HepG2 (cell line): Measurements from ENCODE around the gene BEX1. TPM values are rescaled to one million over a fixed set of nuclear protein-coding genes. Genes with fewer than 3 reads are reported as not detected.

Experiments
- ATAC-seq: fragments of 200-7000 bp; cut with Tn5 transposase; 3 replicates; pipeline ENCODE4 v1.9.1; 2020; ENCODE audit warnings: mild to moderate bottlenecking, moderate library complexity
- BruUV-seq: library from RNA; stranded (reverse); fragments of 400-500 nt; replicated peaks from 2 replicates; lab custom pipeline; 2021; lab: Mats Ljungman, UMichigan
- CTCF ChIA-PET: fragments of 300-600 bp; formaldehyde crosslinking; extraction: SDS; loops from one replicate; lab custom pipeline; 2021; ENCODE audit warnings: low total read pairs, inconsistent platforms, low intra/inter-chr PET ratio; lab: Yijun Ruan, JAX
- POLR2A ChIA-PET: fragments of 350-600 bp; sonication (Branson Sonifier 250); formaldehyde crosslinking; loops from one replicate; lab custom pipeline; 2020; ENCODE audit warnings: antibody characterized with exemption, inconsistent platforms; lab: Yijun Ruan, JAX
- DNase-seq: peaks from one replicate; pipeline ENCODE4 v3.0.0-alpha.2; 2015; ENCODE audit warnings: low spot score
- FAIRE-seq: peaks from 3 replicates; lab custom pipeline; 2011; peaks lifted over from hg19 to GRCh38; lab: Jason Lieb, UNC
- H2AFZ ChIP-seq: one replicate; pipeline ENCODE4 v1.6.1; 2011; ENCODE audit warnings: low read length, inconsistent platforms
- H3K27ac ChIP-seq: fragments of 300-600 bp; 3 replicates; pipeline ENCODE4 v1.8.0; 2011; ENCODE audit warnings: mixed run types, mild to moderate bottlenecking, mixed read lengths, low read length, inconsistent platforms; ENCODE audit not compliant: insufficient read depth; ENCODE audit errors: extremely low read length
- H3K27me3 ChIP-seq, 2 experiments: fragments of 200-600 bp in 1 of 2; 2 replicates in 1 of 2; 3 replicates in 1 of 2; pipeline versions ENCODE4 v1.6.0 to v1.8.0; 2011; ENCODE audit warnings: low read length in 2 of 2, mild to moderate bottlenecking in 2 of 2, moderate library complexity in 2 of 2, inconsistent platforms in 1 of 2; ENCODE audit not compliant: insufficient read depth in 2 of 2, control insufficient read depth in 1 of 2
- H3K36me3 ChIP-seq, 2 experiments: fragments of 200-600 bp in 1 of 2; replicated peaks in 1 of 2; 2 replicates in 1 of 2; 3 replicates in 1 of 2; pipeline versions ENCODE4 v1.5.1 to v1.8.0; 2011; ENCODE audit warnings: low read length in 2 of 2, inconsistent platforms in 1 of 2; ENCODE audit not compliant: insufficient read depth in 2 of 2, control insufficient read depth in 1 of 2
- H3K4me1 ChIP-seq: 2 replicates; pipeline ENCODE4 v1.5.1; 2012; ENCODE audit warnings: low read length, inconsistent platforms; ENCODE audit not compliant: insufficient read depth
- H3K4me2 ChIP-seq: 2 replicates; pipeline ENCODE4 v1.6.0; 2011; ENCODE audit warnings: low read depth, low read length, inconsistent platforms
- H3K4me3 ChIP-seq, 3 experiments: fragments of 200-600 bp in 1 of 3; sonication (generic), shearing (Covaris generic) in 1 of 3; replicated peaks in 1 of 3; 2 replicates each; pipeline ENCODE4 v1.5.1; 2011 to 2016; ENCODE audit warnings: low read length in 3 of 3, inconsistent platforms in 2 of 3, low read depth in 2 of 3, mild to moderate bottlenecking in 2 of 3, control low read depth in 1 of 3, mixed read lengths in 1 of 3; ENCODE audit not compliant: insufficient read depth in 1 of 3
- H3K79me2 ChIP-seq: one replicate; pipeline ENCODE4 v1.6.1; 2011; ENCODE audit warnings: low read length, inconsistent platforms; ENCODE audit not compliant: insufficient read depth
- H3K9ac ChIP-seq: 2 replicates; pipeline ENCODE4 v1.6.0; 2011; ENCODE audit warnings: mild to moderate bottlenecking, low read depth, low read length, inconsistent platforms; ENCODE audit not compliant: insufficient read depth
- H3K9me3 ChIP-seq: 2 replicates; pipeline ENCODE4 v1.5.1; 2012; ENCODE audit warnings: mild to moderate bottlenecking, low read length
- H4K20me1 ChIP-seq: 2 replicates; pipeline ENCODE4 v1.6.0; 2011; ENCODE audit warnings: inconsistent platforms, mild to moderate bottlenecking, low read length, moderate library complexity; ENCODE audit not compliant: insufficient read depth
- AGO2 ChIP-seq: fragments of 200-400 bp; formaldehyde crosslinking; optimal IDR thresholded peaks from 2 replicates; pipeline ENCODE3; 2017; ENCODE audit warnings: mild to moderate bottlenecking, low read depth, low read length, moderate library complexity
- GLI4 ChIP-seq: sonication (generic); formaldehyde crosslinking; IDR thresholded peaks from 2 replicates; pipeline ENCODE4 v1.5.1; 2020; ENCODE audit warnings: missing genetic modification reagents, mild to moderate bottlenecking, moderate library complexity, borderline replicate concordance
- GZF1 ChIP-seq: sonication (generic); formaldehyde crosslinking; IDR thresholded peaks from 2 replicates; pipeline ENCODE4 v1.5.1; 2020; ENCODE audit warnings: mild to moderate bottlenecking, missing genetic modification reagents
- MLLT10 ChIP-seq: sonication (generic); formaldehyde crosslinking; IDR thresholded peaks from 2 replicates; pipeline ENCODE4 v1.4.0; 2020; ENCODE audit warnings: missing genetic modification reagents
- SRSF1 ChIP-seq: fragments of 200-400 bp; formaldehyde crosslinking; optimal IDR thresholded peaks from 2 replicates; pipeline ENCODE3; 2017; ENCODE audit warnings: mild to moderate bottlenecking, low read depth, low read length, moderate library complexity
- TOE1 ChIP-seq: sonication (generic); formaldehyde crosslinking; IDR thresholded peaks from 2 replicates; pipeline ENCODE4 v1.4.0; 2020; ENCODE audit warnings: mild to moderate bottlenecking, missing genetic modification reagents
- ZNF598 ChIP-seq: sonication (generic); formaldehyde crosslinking; IDR thresholded peaks from 2 replicates; pipeline ENCODE4 v1.5.1; 2020; ENCODE audit warnings: mild to moderate bottlenecking, missing genetic modification reagents, borderline replicate concordance
- WGBS: methylation state at CpG from one replicate; pipeline ENCODE4 v1.1.6; 2017; ENCODE audit warnings: low lambda C conversion rate; 5-methylcytosine and 5-hydroxymethylcytosine counted together
- in situ Hi-C: cut with HindIII; loops from 2 replicates; pipeline ENCODE4 v1.10.0; 2017; ENCODE audit warnings: low pct_unique_long_range_greater_than_20kb; ENCODE audit not compliant: extremely low pct_ligation_motif_present
- intact Hi-C: fragments of 100-400 bp; cut with micrococcal nuclease; formaldehyde crosslinking; loops from one replicate; pipeline ENCODE4 v1.10.0; 2022; ENCODE audit not compliant: unreplicated experiment
- polyA plus RNA-seq, 8 experiments: library from polyadenylated mRNA; depleted of rRNA in 3 of 8; stranded (reverse) in 7 of 8; unstranded in 1 of 8; fragments of >200 nt; fragmentation: Illumina TruSeq in 4 of 8; extraction: Trizol in 4 of 8; gene quantifications; 2 replicates each; pipeline versions ENCODE4 v1.2.1 to v1.2.3, GENCODE V29; 2011 to 2016; ENCODE audit warnings: low read depth in 4 of 8, missing spikeins in 1 of 8, mixed read lengths in 1 of 8; ENCODE audit not compliant: insufficient read depth in 1 of 8
- total RNA-seq, 5 experiments: library from RNA; depleted of rRNA; stranded (reverse); fragments of >200 nt; fragmentation: Illumina TruSeq; extraction: Trizol; gene quantifications; 2 replicates each; pipeline ENCODE4 v1.2.3, GENCODE V29; 2016; ENCODE audit warnings: low read depth in 1 of 5
- TF ChIP-seq, protein P1 (sequence below): sonication (generic); formaldehyde crosslinking; IDR thresholded peaks from 2 replicates; pipeline ENCODE4 v1.4.0; 2020; ENCODE audit warnings: missing genetic modification reagents
- TF ChIP-seq, protein P2 (sequence below): sonication (generic); formaldehyde crosslinking; IDR thresholded peaks from 2 replicates; pipeline ENCODE4 v1.8.1; 2023; ENCODE audit warnings: mild to moderate bottlenecking, missing genetic modification reagents
- TF ChIP-seq, protein P3 (sequence below): sonication (generic); formaldehyde crosslinking; IDR thresholded peaks from 2 replicates; pipeline ENCODE4 v1.5.0; 2020; ENCODE audit warnings: mild to moderate bottlenecking, missing genetic modification reagents
- TF ChIP-seq, protein P4 (sequence below): sonication (generic); formaldehyde crosslinking; IDR thresholded peaks from 2 replicates; pipeline ENCODE4 v1.5.0; 2020; ENCODE audit warnings: mild to moderate bottlenecking, missing genetic modification reagents, borderline replicate concordance
- TF ChIP-seq, protein P5 (sequence below): sonication (generic); formaldehyde crosslinking; IDR thresholded peaks from 2 replicates; pipeline ENCODE4 v1.4.0; 2020; ENCODE audit warnings: mild to moderate bottlenecking, missing genetic modification reagents, borderline replicate concordance

BEX1 gene
- total and polyA plus RNA-seq, 2 of the 13 experiments (the other 11 are each of a cell fraction or from before 2014, with no cell fraction given) = 29.4 to 69.4 TPM

DNA sequence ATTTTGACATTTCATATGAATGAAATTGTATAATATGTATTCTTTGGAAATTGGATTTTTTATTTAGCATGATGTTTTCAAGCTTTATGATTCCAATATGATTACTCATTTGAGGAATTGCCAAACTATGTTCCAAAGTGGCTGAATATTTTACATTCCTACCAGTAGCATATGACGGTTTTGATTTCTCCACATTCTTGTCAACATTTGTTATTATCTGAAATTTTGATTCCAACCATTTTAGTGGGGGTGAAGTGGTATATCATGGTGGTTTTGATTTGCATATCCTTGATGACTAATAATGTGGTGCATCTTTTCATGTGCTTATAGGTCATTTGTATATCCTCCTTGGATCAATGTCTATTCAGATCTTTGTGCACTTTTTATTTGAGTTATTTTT lies 2.6 kb upstream of the BEX1 start:
- ChIA-PET CTCF (no interaction called here), POLR2A (no interaction called here)
- intact Hi-C loops = no loop called here
- no peaks in the 10 kb centered on the region for H3K4me1 ChIP-seq
- no peak overlapping the region for H2AFZ ChIP-seq
- H3K27ac ChIP-seq = no peak overlapping the region
- H4K20me1 ChIP-seq = no peaks in the 10 kb centered on the region
- no peak overlapping the region for H3K9ac ChIP-seq
- H3K4me2 ChIP-seq = no peak overlapping the region
- no peaks in the 10 kb centered on the region for H3K36me3 ChIP-seq
- FAIRE-seq (no peak), DNase-seq (no peak), ATAC-seq (no peak)
- H3K4me3 ChIP-seq = no peak overlapping the region
- no peaks in the 10 kb centered on the region for H3K79me2 ChIP-seq
- in situ Hi-C loops = no loop called here
- no TSS peak for BruUV-seq
- no peaks in the 10 kb centered on the region for H3K9me3 ChIP-seq
- H3K27me3 ChIP-seq = no peaks in the 10 kb centered on the region
- WGBS = 0% methylated on average over 1 of the region's 1 CpG
- TF ChIP-seq GLI4 (CRISPR knock-in tag) = no peak
- TF ChIP-seq GZF1 (CRISPR knock-in tag) = no peak
- TF ChIP-seq ZNF598 (CRISPR knock-in tag) = no peak
- no peak for TF ChIP-seq AGO2
- TF ChIP-seq, protein P1, sequence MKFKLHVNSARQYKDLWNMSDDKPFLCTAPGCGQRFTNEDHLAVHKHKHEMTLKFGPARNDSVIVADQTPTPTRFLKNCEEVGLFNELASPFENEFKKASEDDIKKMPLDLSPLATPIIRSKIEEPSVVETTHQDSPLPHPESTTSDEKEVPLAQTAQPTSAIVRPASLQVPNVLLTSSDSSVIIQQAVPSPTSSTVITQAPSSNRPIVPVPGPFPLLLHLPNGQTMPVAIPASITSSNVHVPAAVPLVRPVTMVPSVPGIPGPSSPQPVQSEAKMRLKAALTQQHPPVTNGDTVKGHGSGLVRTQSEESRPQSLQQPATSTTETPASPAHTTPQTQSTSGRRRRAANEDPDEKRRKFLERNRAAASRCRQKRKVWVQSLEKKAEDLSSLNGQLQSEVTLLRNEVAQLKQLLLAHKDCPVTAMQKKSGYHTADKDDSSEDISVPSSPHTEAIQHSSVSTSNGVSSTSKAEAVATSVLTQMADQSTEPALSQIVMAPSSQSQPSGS = no peak
- TF ChIP-seq, protein P2, sequence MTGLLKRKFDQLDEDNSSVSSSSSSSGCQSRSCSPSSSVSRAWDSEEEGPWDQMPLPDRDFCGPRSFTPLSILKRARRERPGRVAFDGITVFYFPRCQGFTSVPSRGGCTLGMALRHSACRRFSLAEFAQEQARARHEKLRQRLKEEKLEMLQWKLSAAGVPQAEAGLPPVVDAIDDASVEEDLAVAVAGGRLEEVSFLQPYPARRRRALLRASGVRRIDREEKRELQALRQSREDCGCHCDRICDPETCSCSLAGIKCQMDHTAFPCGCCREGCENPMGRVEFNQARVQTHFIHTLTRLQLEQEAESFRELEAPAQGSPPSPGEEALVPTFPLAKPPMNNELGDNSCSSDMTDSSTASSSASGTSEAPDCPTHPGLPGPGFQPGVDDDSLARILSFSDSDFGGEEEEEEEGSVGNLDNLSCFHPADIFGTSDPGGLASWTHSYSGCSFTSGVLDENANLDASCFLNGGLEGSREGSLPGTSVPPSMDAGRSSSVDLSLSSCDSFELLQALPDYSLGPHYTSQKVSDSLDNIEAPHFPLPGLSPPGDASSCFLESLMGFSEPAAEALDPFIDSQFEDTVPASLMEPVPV = no peak
- TF ChIP-seq, protein P3, sequence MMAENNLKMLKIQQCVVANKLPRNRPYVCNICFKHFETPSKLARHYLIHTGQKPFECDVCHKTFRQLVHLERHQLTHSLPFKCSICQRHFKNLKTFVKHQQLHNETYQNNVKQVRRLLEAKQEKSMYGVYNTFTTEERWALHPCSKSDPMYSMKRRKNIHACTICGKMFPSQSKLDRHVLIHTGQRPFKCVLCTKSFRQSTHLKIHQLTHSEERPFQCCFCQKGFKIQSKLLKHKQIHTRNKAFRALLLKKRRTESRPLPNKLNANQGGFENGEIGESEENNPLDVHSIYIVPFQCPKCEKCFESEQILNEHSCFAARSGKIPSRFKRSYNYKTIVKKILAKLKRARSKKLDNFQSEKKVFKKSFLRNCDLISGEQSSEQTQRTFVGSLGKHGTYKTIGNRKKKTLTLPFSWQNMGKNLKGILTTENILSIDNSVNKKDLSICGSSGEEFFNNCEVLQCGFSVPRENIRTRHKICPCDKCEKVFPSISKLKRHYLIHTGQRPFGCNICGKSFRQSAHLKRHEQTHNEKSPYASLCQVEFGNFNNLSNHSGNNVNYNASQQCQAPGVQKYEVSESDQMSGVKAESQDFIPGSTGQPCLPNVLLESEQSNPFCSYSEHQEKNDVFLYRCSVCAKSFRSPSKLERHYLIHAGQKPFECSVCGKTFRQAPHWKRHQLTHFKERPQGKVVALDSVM (CRISPR knock-in tag) = no peak
- TF ChIP-seq, protein P4, sequence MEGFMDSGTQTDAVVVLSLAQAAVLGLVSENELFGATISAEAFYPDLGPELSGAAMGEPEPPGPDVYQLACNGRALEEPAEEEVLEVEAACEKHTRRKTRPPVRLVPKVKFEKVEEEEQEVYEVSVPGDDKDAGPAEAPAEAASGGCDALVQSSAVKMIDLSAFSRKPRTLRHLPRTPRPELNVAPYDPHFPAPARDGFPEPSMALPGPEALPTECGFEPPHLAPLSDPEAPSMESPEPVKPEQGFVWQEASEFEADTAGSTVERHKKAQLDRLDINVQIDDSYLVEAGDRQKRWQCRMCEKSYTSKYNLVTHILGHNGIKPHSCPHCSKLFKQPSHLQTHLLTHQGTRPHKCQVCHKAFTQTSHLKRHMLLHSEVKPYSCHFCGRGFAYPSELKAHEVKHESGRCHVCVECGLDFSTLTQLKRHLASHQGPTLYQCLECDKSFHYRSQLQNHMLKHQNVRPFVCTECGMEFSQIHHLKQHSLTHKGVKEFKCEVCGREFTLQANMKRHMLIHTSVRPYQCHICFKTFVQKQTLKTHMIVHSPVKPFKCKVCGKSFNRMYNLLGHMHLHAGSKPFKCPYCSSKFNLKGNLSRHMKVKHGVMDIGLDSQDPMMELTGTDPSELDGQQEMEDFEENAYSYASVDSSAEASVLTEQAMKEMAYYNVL (CRISPR knock-in tag) = no peak
- TF ChIP-seq TOE1 = no peak
- no peak for TF ChIP-seq MLLT10 (CRISPR knock-in tag)
- TF ChIP-seq, protein P5, sequence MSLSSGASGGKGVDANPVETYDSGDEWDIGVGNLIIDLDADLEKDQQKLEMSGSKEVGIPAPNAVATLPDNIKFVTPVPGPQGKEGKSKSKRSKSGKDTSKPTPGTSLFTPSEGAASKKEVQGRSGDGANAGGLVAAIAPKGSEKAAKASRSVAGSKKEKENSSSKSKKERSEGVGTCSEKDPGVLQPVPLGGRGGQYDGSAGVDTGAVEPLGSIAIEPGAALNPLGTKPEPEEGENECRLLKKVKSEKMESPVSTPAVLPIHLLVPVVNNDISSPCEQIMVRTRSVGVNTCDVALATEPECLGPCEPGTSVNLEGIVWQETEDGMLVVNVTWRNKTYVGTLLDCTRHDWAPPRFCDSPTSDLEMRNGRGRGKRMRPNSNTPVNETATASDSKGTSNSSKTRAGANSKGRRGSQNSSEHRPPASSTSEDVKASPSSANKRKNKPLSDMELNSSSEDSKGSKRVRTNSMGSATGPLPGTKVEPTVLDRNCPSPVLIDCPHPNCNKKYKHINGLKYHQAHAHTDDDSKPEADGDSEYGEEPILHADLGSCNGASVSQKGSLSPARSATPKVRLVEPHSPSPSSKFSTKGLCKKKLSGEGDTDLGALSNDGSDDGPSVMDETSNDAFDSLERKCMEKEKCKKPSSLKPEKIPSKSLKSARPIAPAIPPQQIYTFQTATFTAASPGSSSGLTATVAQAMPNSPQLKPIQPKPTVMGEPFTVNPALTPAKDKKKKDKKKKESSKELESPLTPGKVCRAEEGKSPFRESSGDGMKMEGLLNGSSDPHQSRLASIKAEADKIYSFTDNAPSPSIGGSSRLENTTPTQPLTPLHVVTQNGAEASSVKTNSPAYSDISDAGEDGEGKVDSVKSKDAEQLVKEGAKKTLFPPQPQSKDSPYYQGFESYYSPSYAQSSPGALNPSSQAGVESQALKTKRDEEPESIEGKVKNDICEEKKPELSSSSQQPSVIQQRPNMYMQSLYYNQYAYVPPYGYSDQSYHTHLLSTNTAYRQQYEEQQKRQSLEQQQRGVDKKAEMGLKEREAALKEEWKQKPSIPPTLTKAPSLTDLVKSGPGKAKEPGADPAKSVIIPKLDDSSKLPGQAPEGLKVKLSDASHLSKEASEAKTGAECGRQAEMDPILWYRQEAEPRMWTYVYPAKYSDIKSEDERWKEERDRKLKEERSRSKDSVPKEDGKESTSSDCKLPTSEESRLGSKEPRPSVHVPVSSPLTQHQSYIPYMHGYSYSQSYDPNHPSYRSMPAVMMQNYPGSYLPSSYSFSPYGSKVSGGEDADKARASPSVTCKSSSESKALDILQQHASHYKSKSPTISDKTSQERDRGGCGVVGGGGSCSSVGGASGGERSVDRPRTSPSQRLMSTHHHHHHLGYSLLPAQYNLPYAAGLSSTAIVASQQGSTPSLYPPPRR = no peak
- TF ChIP-seq SRSF1 = no peak
